ENCODE measurements around the gene PXMP4.

GRCh38 chr20:33693741-33694638 lies 26.1 kb downstream of the PXMP4 start:
- no peak for TF ChIP-seq CTCF (IDR thresholded peaks at IDR 0.05)
- TF ChIP-seq POLR2A (IDR thresholded peaks at IDR 0.05), result no peak

Measured in adrenal gland (tissue), 5 donors.